ENCODE measurements around the gene CAMK4. TPM values are rescaled to one million over a fixed set of nuclear protein-coding genes. Genes with fewer than 3 reads are reported as not detected.
A peak's percentile ranks its signal among the peaks of the same experiment; 100 is the strongest.

Gene CAMK4
- total and polyA plus RNA-seq, 9 of the 15 experiments (the other 6 are each of a cell fraction or from before 2014, with no cell fraction given): 0.35 TPM; not detected in 8

GRCh38 chr5:111299067-111299481 lies 74.9 kb downstream of the CAMK4 start (continued):
- TF ChIP-seq ZBTB40 (IDR thresholded peaks at IDR 0.05) (no peak), ZBTB40 (CRISPR knock-in tag; IDR thresholded peaks at IDR 0.05) (no peak), PHTF2 (CRISPR knock-in tag; IDR thresholded peaks at IDR 0.05) (no peak), PML (IDR thresholded peaks at IDR 0.05; ENCODE audit: low read length) (no peak), ZNF696 (CRISPR knock-in tag; conservative IDR thresholded peaks at IDR 0.05) (no peak), PHF8 (IDR thresholded peaks at IDR 0.05; ENCODE audit: borderline replicate concordance, low read length) (no peak), SMAD3 (CRISPR knock-in tag; conservative IDR thresholded peaks at IDR 0.05) (0 out of 2 replicates have a peak, but pooled peaks have one; percentile 19), BRF2 (IDR thresholded peaks at IDR 0.05; ENCODE audit: borderline replicate concordance, insufficient read depth, insufficient read length) (no peak), EGR1 (conservative IDR thresholded peaks at IDR 0.05) (no peak), MNT (conservative IDR thresholded peaks at IDR 0.05) (no peak), MTF1 (CRISPR knock-in tag; IDR thresholded peaks at IDR 0.05; ENCODE audit: borderline replicate concordance) (no peak), ZNF518B (CRISPR knock-in tag; IDR thresholded peaks at IDR 0.05) (no peak)
